Ishikawa (cell line): ENCODE results near the gene ZNF234.

Experiments
- CEBPB ChIP-seq: IDR thresholded peaks from 2 replicates; pipeline ENCODE4 v1.6.1; 2012
- CREB1 ChIP-seq: IDR thresholded peaks from 2 replicates; pipeline ENCODE4 v1.6.1; 2012; ENCODE audit warnings: low read depth
- EGR1 ChIP-seq: IDR thresholded peaks from 2 replicates; pipeline ENCODE4 v1.6.1; 2012
- EP300 ChIP-seq: IDR thresholded peaks from 2 replicates; pipeline ENCODE4 v1.6.1; 2012; ENCODE audit warnings: borderline replicate concordance
- FOXM1 ChIP-seq: IDR thresholded peaks from 2 replicates; pipeline ENCODE4 v1.6.1; 2012; ENCODE audit warnings: low read depth, borderline replicate concordance
- NFIC ChIP-seq: IDR thresholded peaks from 2 replicates; pipeline ENCODE4 v1.6.1; 2012
- RAD21 ChIP-seq: IDR thresholded peaks from 2 replicates; pipeline ENCODE4 v1.6.1; 2012; ENCODE audit warnings: low read depth
- TAF1 ChIP-seq: IDR thresholded peaks from 2 replicates; pipeline ENCODE4 v1.6.1; 2012; ENCODE audit warnings: low read depth, mild to moderate bottlenecking
- TCF12 ChIP-seq: IDR thresholded peaks from 2 replicates; pipeline ENCODE4 v1.6.1; 2012; ENCODE audit warnings: low read depth
- TEAD4 ChIP-seq: IDR thresholded peaks from 2 replicates; pipeline ENCODE4 v1.6.1; 2012
- YY1 ChIP-seq: IDR thresholded peaks from 2 replicates; pipeline ENCODE4 v1.6.1; 2012; ENCODE audit warnings: low read depth
- ZBTB7A ChIP-seq: IDR thresholded peaks from 2 replicates; pipeline ENCODE4 v1.6.1; 2012; ENCODE audit warnings: low read depth
- TF ChIP-seq, protein P1 (sequence below): IDR thresholded peaks from 2 replicates; pipeline ENCODE4 v1.6.1; 2012; ENCODE audit warnings: low read depth, mild to moderate bottlenecking
- TF ChIP-seq, protein P2 (sequence below): IDR thresholded peaks from 2 replicates; pipeline ENCODE4 v1.6.1; 2012
- TF ChIP-seq, protein P3 (sequence below): IDR thresholded peaks from 2 replicates; pipeline ENCODE4 v1.6.1; 2012

The ZNF234 gene

DNA sequence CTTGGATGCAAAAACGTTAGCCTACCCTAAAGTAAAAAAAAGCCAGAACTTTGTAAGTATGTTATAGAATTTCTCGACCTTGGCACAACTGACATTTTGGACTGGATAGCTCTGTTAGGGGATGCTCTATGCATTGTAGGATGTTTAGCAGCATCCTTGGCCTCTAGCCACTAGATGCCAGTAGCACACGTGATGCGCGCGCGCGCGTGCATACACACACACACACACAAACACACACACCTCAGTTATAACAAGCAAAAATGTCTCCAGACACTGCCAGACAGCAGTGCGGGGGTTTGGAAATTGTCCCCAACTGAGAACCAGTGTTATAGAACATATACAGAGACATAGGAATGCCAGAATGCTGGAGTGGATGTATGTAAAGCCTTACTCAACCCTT is 40.8 kb downstream of the ZNF234 start:
- TF ChIP-seq, protein P1, sequence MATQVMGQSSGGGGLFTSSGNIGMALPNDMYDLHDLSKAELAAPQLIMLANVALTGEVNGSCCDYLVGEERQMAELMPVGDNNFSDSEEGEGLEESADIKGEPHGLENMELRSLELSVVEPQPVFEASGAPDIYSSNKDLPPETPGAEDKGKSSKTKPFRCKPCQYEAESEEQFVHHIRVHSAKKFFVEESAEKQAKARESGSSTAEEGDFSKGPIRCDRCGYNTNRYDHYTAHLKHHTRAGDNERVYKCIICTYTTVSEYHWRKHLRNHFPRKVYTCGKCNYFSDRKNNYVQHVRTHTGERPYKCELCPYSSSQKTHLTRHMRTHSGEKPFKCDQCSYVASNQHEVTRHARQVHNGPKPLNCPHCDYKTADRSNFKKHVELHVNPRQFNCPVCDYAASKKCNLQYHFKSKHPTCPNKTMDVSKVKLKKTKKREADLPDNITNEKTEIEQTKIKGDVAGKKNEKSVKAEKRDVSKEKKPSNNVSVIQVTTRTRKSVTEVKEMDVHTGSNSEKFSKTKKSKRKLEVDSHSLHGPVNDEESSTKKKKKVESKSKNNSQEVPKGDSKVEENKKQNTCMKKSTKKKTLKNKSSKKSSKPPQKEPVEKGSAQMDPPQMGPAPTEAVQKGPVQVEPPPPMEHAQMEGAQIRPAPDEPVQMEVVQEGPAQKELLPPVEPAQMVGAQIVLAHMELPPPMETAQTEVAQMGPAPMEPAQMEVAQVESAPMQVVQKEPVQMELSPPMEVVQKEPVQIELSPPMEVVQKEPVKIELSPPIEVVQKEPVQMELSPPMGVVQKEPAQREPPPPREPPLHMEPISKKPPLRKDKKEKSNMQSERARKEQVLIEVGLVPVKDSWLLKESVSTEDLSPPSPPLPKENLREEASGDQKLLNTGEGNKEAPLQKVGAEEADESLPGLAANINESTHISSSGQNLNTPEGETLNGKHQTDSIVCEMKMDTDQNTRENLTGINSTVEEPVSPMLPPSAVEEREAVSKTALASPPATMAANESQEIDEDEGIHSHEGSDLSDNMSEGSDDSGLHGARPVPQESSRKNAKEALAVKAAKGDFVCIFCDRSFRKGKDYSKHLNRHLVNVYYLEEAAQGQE, result no peak
- TF ChIP-seq FOXM1, result no peak
- no peak for TF ChIP-seq RAD21
- TF ChIP-seq NFIC, result no peak
- TF ChIP-seq EP300, result no peak

DNA sequence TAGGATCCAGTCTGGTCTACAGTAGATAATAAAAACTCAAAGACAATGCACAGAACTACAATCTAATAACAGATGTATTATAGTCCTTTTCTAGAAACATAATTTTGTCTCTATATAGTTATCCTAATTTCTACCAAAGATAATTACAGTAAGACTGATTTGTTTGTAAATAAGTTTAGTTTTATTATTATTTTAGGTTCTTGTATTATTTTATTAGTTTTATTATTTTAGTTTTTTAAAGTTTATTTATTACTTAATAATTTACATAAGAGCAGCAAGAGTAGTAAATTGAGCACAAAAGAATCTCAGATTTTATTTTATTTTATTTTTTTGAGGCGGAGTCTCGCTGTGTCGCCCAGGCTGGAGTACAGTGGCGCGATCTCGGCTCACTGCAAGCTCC is 48.7 kb downstream of the ZNF234 start:
- TF ChIP-seq NFIC (no peak), RAD21 (no peak), TCF12 (no peak), TAF1 (no peak), CREB1 (no peak), ZBTB7A (no peak), TEAD4 (no peak)
- TF ChIP-seq, protein P1, result no peak

DNA sequence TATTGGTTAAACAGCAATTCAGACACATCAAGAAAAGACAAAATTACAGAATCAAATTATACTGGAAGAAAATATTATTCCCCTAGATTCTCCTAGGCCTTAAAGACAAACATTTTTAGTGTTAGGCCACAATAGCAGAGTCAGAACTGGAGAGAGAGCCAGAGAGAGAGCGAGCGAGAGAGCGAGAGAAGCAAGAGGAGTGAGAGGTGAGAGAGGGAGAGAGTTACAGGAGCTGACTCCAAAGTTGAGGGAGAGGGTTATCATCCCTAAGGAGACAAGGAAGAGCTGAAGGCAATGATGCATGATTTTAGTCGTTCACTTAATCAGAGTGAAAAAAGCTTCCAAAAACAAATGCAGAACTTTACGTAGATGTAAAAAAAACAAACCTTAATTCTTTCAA is 50.8 kb downstream of the ZNF234 start:
- no peak for TF ChIP-seq TEAD4
- no peak for TF ChIP-seq RAD21
- TF ChIP-seq FOXM1, result no peak
- TF ChIP-seq ZBTB7A, result no peak
- TF ChIP-seq, protein P2, sequence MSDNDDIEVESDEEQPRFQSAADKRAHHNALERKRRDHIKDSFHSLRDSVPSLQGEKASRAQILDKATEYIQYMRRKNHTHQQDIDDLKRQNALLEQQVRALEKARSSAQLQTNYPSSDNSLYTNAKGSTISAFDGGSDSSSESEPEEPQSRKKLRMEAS, result no peak
- TF ChIP-seq TCF12, result no peak
- TF ChIP-seq NFIC, result no peak
- TF ChIP-seq TAF1, result no peak
- TF ChIP-seq, protein P3, sequence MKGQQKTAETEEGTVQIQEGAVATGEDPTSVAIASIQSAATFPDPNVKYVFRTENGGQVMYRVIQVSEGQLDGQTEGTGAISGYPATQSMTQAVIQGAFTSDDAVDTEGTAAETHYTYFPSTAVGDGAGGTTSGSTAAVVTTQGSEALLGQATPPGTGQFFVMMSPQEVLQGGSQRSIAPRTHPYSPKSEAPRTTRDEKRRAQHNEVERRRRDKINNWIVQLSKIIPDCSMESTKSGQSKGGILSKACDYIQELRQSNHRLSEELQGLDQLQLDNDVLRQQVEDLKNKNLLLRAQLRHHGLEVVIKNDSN, result no peak
- TF ChIP-seq, protein P1, result no peak
- no peak for TF ChIP-seq CEBPB
- TF ChIP-seq EGR1, result no peak
- no peak for TF ChIP-seq CREB1
- no peak for TF ChIP-seq EP300
- TF ChIP-seq YY1, result no peak

DNA sequence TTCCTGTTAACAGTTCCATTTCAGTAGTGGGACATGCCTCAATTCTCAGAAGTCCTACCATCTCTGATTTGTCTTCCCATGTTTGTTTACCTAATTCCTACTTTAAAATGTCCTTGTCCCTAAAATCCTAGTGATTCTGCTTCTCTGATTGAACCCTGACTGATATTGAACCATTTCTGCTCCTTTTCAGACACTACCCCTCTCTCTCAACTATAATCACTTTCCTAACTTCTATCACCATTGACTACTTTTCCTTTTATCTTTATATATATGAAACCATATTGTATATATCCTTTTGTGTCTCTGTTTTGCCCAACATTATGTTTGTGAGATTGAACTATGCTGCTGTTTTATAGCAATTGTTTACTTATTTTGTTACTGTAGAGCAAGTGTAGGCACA is 55.4 kb downstream of the ZNF234 start:
- TF ChIP-seq NFIC (no peak), CREB1 (no peak), FOXM1 (no peak), EGR1 (no peak), TEAD4 (no peak), RAD21 (no peak)
- TF ChIP-seq, protein P2, result no peak

DNA sequence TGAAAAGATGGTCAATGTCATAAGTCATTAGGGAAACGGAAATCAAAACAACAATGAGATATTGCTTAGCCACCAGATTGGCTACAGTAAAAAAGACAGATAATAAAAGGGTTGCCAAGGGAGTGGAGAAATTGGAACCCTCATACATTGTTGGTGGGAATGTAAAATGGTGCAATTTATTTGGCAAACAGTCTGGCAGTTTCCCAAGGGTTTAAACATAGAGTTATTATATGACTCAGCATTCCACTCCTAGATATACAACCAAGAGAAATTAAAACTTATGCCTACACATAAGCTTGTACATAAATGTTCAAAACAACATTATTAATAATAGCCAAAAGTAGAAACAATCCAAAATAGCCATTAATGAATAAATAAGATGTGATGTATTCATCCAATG is 61.1 kb downstream of the ZNF234 start:
- TF ChIP-seq ZBTB7A (no peak), FOXM1 (no peak), EGR1 (no peak)
- TF ChIP-seq, protein P1, result no peak
